ENCODE measurements around the gene CACNA2D1.

DNA sequence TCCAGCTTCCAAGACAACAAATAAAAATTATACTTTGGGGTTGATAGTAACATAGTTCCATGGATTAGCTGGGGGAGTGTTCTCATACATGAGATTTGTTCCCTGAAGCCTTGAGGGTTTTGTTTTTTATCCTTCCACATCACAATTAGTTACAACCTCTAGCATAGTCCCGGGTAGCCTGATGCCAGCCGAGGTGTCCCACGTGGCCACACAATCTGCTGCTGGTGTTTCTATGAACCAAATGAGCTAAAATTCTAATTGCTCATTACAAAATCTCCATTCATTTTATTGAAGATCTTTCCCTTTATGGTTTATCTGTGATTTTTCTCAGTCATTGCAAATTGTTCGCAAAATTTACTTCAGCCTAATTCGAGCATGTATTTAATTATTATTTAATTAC, 84.7 kb downstream of the CACNA2D1 start:
- TF ChIP-seq TAF1 (IDR thresholded peaks at IDR 0.05; ENCODE audit: low read depth) (no peak), FOXM1 (IDR thresholded peaks at IDR 0.05; ENCODE audit: borderline replicate concordance, low read depth) (no peak), USF1 (IDR thresholded peaks at IDR 0.05) (no peak), EP300 (IDR thresholded peaks at IDR 0.05; ENCODE audit: borderline replicate concordance) (no peak), RAD21 (IDR thresholded peaks at IDR 0.05; ENCODE audit: low read depth) (no peak), ZBTB7A (IDR thresholded peaks at IDR 0.05; ENCODE audit: low read depth) (no peak), EGR1 (IDR thresholded peaks at IDR 0.05) (no peak), YY1 (IDR thresholded peaks at IDR 0.05; ENCODE audit: low read depth) (no peak)
- TF ChIP-seq, protein P1, sequence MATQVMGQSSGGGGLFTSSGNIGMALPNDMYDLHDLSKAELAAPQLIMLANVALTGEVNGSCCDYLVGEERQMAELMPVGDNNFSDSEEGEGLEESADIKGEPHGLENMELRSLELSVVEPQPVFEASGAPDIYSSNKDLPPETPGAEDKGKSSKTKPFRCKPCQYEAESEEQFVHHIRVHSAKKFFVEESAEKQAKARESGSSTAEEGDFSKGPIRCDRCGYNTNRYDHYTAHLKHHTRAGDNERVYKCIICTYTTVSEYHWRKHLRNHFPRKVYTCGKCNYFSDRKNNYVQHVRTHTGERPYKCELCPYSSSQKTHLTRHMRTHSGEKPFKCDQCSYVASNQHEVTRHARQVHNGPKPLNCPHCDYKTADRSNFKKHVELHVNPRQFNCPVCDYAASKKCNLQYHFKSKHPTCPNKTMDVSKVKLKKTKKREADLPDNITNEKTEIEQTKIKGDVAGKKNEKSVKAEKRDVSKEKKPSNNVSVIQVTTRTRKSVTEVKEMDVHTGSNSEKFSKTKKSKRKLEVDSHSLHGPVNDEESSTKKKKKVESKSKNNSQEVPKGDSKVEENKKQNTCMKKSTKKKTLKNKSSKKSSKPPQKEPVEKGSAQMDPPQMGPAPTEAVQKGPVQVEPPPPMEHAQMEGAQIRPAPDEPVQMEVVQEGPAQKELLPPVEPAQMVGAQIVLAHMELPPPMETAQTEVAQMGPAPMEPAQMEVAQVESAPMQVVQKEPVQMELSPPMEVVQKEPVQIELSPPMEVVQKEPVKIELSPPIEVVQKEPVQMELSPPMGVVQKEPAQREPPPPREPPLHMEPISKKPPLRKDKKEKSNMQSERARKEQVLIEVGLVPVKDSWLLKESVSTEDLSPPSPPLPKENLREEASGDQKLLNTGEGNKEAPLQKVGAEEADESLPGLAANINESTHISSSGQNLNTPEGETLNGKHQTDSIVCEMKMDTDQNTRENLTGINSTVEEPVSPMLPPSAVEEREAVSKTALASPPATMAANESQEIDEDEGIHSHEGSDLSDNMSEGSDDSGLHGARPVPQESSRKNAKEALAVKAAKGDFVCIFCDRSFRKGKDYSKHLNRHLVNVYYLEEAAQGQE (IDR thresholded peaks at IDR 0.05; ENCODE audit: low read depth) = no peak
- TF ChIP-seq, protein P2, sequence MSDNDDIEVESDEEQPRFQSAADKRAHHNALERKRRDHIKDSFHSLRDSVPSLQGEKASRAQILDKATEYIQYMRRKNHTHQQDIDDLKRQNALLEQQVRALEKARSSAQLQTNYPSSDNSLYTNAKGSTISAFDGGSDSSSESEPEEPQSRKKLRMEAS (IDR thresholded peaks at IDR 0.05) = no peak

All from Ishikawa (cell line).